SU-DHL-6 (cell line): ENCODE measurements around the gene PLOD2.

ENCODE experiments used
- H2AFZ ChIP-seq: fragments of 200-600 bp; sonication (generic); 2 replicates; pipeline ENCODE4 v1.6.1; 2014; ENCODE audit warnings: low read depth, mild to moderate bottlenecking, moderate library complexity, mixed read lengths, antibody characterized with exemption, low read length; ENCODE audit not compliant: severe bottlenecking
- H3F3A ChIP-seq: fragments of 200-600 bp; shearing (Covaris generic); 2 replicates; pipeline ENCODE4 v1.6.0; 2016; ENCODE audit warnings: antibody characterized with exemption, mild to moderate bottlenecking; ENCODE audit not compliant: insufficient read depth
- H3K27ac ChIP-seq: fragments of 200-600 bp; sonication (generic); 2 replicates; pipeline ENCODE4 v1.5.1; 2016; ENCODE audit warnings: low read depth, mild to moderate bottlenecking, low read length, moderate library complexity, mixed read lengths
- H3K27me3 ChIP-seq: fragments of 200-600 bp; sonication (generic), shearing (Covaris generic); 2 replicates; pipeline ENCODE4 v1.6.0; 2014; ENCODE audit warnings: mild to moderate bottlenecking, low read length
- H3K36me3 ChIP-seq: fragments of 200-600 bp; sonication (generic); 2 replicates; pipeline ENCODE4 v1.6.1; 2014; ENCODE audit warnings: mild to moderate bottlenecking, low read length, mixed read lengths
- H3K4me2 ChIP-seq: fragments of 300-600, 200-600 bp; shearing (Covaris generic), sonication (generic); 2 replicates; pipeline ENCODE4 v1.6.0; 2014; ENCODE audit warnings: low read length, low read depth, mild to moderate bottlenecking; ENCODE audit not compliant: poor library complexity, severe bottlenecking
- H3K4me3 ChIP-seq: fragments of 200-600 bp; sonication (generic); 2 replicates; pipeline ENCODE4 v1.5.1; 2014; ENCODE audit warnings: antibody characterized with exemption, low read length, mild to moderate bottlenecking, mixed read lengths; ENCODE audit not compliant: insufficient read depth, poor library complexity, severe bottlenecking
- H3K79me2 ChIP-seq: fragments of 200-600 bp; sonication (generic); 2 replicates; pipeline ENCODE4 v1.6.1; 2014; ENCODE audit warnings: mild to moderate bottlenecking, low read length, moderate library complexity; ENCODE audit not compliant: insufficient read depth
- H3K9ac ChIP-seq: fragments of 200-600 bp; sonication (generic); 2 replicates; pipeline ENCODE4 v1.7.0; 2014; ENCODE audit warnings: mild to moderate bottlenecking, low read length
- H3K9me2 ChIP-seq: fragments of 200-600 bp; sonication (generic); replicated peaks from 2 replicates; pipeline ENCODE4 v1.6.1; 2014; ENCODE audit warnings: low read length; ENCODE audit not compliant: insufficient read depth
- H3K9me3 ChIP-seq: fragments of 200-600 bp; sonication (generic); 2 replicates; pipeline ENCODE4 v1.6.1; 2014; ENCODE audit warnings: low read length, mixed read lengths; ENCODE audit not compliant: insufficient read depth
- H4K20me1 ChIP-seq: fragments of 200-600 bp; sonication (generic); 2 replicates; pipeline ENCODE4 v1.6.1; 2014; ENCODE audit warnings: low read depth, mild to moderate bottlenecking, antibody characterized with exemption, low read length, moderate library complexity, mixed read lengths
- EZH2phosphoT487 ChIP-seq: fragments of 200-600 bp; sonication (generic), shearing (Covaris generic); conservative IDR thresholded peaks from 2 replicates; pipeline ENCODE4 v1.6.1; 2018; ENCODE audit warnings: mild to moderate bottlenecking, antibody characterized with exemption, low read length, moderate library complexity, mixed read lengths
- TF ChIP-seq, protein P1 (sequence below): fragments of 200-600 bp; sonication (generic); IDR thresholded peaks from one replicate; pipeline ENCODE4 v1.5.1; 2017; ENCODE audit warnings: antibody characterized with exemption, mild to moderate bottlenecking, low read length, moderate library complexity; ENCODE audit not compliant: insufficient read depth, poor library complexity, severe bottlenecking

The PLOD2 gene

DNA sequence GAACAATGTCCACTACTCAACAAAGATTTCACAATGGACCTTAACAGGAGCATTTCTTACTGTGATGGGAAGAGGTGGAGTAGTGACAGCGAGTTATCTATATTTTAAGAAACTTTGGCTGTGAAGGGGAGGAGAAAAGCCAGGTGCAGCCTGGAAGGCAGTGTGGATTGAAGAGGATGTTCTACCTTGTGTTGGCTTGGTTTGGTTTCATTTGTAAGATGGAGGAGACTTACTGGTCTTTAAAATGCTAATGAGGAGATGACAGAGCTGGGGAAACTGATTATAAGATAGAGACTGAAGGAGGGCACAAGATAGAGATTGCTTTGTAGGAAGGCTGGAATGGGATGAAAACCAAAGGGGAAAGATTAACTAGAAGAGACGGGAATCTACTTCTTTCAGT lies 59.4 kb downstream of the PLOD2 start:
- no peaks in the 10 kb centered on the region for H3K27me3 ChIP-seq
- H2AFZ ChIP-seq = no peak overlapping the region
- no peaks in the 10 kb centered on the region for H3K79me2 ChIP-seq
- H3F3A ChIP-seq = no peaks in the 10 kb centered on the region
- H3K36me3 ChIP-seq = no peaks in the 10 kb centered on the region
- no peak overlapping the region for H3K4me3 ChIP-seq
- H3K9me2 ChIP-seq = no peaks in the 10 kb centered on the region
- H3K9ac ChIP-seq = no peak overlapping the region
- no peak overlapping the region for H3K27ac ChIP-seq
- no peaks in the 10 kb centered on the region for H3K9me3 ChIP-seq
- TF ChIP-seq EZH2phosphoT487 = no peak
- TF ChIP-seq, protein P1, sequence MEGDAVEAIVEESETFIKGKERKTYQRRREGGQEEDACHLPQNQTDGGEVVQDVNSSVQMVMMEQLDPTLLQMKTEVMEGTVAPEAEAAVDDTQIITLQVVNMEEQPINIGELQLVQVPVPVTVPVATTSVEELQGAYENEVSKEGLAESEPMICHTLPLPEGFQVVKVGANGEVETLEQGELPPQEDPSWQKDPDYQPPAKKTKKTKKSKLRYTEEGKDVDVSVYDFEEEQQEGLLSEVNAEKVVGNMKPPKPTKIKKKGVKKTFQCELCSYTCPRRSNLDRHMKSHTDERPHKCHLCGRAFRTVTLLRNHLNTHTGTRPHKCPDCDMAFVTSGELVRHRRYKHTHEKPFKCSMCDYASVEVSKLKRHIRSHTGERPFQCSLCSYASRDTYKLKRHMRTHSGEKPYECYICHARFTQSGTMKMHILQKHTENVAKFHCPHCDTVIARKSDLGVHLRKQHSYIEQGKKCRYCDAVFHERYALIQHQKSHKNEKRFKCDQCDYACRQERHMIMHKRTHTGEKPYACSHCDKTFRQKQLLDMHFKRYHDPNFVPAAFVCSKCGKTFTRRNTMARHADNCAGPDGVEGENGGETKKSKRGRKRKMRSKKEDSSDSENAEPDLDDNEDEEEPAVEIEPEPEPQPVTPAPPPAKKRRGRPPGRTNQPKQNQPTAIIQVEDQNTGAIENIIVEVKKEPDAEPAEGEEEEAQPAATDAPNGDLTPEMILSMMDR = no peak
- H3K4me2 ChIP-seq = no peak overlapping the region
- H4K20me1 ChIP-seq = no peaks in the 10 kb centered on the region

DNA sequence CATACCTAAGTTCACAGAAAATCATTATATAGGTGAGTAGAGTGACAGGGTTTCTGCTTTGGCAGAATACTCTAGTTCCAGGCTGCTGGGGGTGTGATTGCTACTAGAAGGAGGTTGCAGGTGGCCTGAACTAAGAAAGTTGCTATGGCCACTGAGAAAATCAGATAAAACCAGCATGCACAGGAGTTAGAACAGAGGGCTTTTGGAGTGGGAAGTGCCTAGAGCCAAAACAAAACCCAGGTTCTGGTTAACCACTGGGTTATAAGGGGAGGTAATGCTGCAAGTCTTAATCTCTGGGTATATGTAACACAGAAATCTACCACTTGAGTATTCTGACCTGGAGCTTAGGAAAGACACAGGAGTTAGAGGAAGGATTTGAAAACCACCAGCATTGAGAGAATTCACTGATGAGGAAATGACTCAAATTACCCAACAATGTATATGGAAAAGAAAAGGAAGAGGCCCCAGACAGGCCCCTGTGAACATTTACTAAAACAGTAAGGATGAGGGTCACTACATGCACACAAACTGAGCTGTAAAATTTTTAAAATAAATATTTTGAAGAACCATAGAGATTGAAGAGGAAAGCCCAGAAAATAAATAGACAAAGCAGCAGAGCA lies 60.0 kb downstream of the PLOD2 start:
- Histone ChIP-seq H3K27me3 (no peaks in the 10 kb centered on the region), H3K4me3 (no peak overlapping the region), H3K9me3 (no peaks in the 10 kb centered on the region), H3K9ac (no peak overlapping the region), H4K20me1 (no peaks in the 10 kb centered on the region), H3K9me2 (no peaks in the 10 kb centered on the region), H3K27ac (no peak overlapping the region), H3K79me2 (no peaks in the 10 kb centered on the region), H3K36me3 (no peaks in the 10 kb centered on the region), H2AFZ (no peak overlapping the region), H3K4me2 (no peak overlapping the region), H3F3A (no peaks in the 10 kb centered on the region)
- TF ChIP-seq EZH2phosphoT487 = no peak
- TF ChIP-seq, protein P1 = no peak

DNA sequence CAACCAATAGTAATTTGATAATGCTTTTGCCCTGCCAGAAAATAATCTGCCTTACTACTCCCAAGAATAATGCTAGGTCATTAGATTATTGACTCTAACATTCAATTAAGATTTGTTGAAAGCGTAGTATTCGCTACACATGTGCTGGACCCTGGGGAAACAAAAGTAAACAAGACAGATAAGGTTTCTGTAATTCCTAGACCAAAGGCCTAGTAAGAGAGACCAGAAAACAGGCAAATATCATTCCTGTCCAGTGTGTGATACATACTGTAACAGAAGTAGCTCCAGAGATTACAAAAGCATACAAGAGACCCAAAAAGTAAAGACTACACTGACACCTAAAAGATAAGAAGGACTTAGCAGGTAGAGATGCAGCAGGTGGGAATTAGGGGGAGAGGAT lies 60.8 kb downstream of the PLOD2 start:
- Histone ChIP-seq H3K4me3 (no peak overlapping the region), H3K27me3 (no peaks in the 10 kb centered on the region), H3K9ac (no peak overlapping the region), H3K79me2 (no peaks in the 10 kb centered on the region), H3K27ac (no peak overlapping the region), H3K4me2 (no peak overlapping the region), H3K36me3 (no peaks in the 10 kb centered on the region), H3F3A (no peaks in the 10 kb centered on the region), H2AFZ (no peak overlapping the region), H4K20me1 (no peaks in the 10 kb centered on the region), H3K9me2 (no peaks in the 10 kb centered on the region), H3K9me3 (no peaks in the 10 kb centered on the region)
- TF ChIP-seq, protein P1 = no peak
- no peak for TF ChIP-seq EZH2phosphoT487
